Right lobe of liver (tissue), 6 donors: ENCODE measurements around the gene ARRDC4. TPM values are rescaled to one million over a fixed set of nuclear protein-coding genes. Genes with fewer than 3 reads are reported as not detected.

ENCODE experiments used
- ATAC-seq, 4 donors: fragments of 200-7000 bp; cut with Tn5 transposase; one replicate each; pipeline ENCODE4 v1.9.1; 2020; ENCODE audit warnings: mild to moderate bottlenecking in 4 of 4, moderate library complexity in 4 of 4
- DNase-seq, 3 donors: peaks; one replicate each; pipeline ENCODE4 v3.0.0-alpha.2; 2020
- H3K27ac ChIP-seq, 3 donors: fragments of 200-600 bp; one replicate each; pipeline ENCODE4 v1.8.0; 2022
- H3K27me3 ChIP-seq, 2 donors: fragments of 200-600 bp; one replicate each; pipeline ENCODE4 v1.8.0; 2022
- H3K36me3 ChIP-seq, 4 donors: fragments of 200-600 bp; sonication (generic) in 1 of 4; one replicate each; pipeline versions ENCODE4 v1.5.1 to v1.8.0; 2017 to 2022; ENCODE audit warnings: control low read depth in 1 of 4
- H3K4me1 ChIP-seq, 4 donors: fragments of 200-600 bp; sonication (generic) in 1 of 4; one replicate each; pipeline versions ENCODE4 v1.5.1 to v1.8.0; 2017 to 2022; ENCODE audit warnings: control low read depth in 1 of 4
- H3K4me3 ChIP-seq, 3 donors: fragments of 200-600 bp; one replicate each; pipeline ENCODE4 v1.8.0; 2022
- H3K9me3 ChIP-seq, 4 donors: fragments of 200-600 bp; sonication (generic) in 1 of 4; one replicate each; pipeline versions ENCODE4 v1.5.1 to v1.8.0; 2017 to 2022; ENCODE audit warnings: control low read depth in 1 of 4
- POLR2A ChIP-seq: fragments of 450-650 bp; IDR thresholded peaks from one replicate; pipeline ENCODE4 v1.6.1; 2017; ENCODE audit warnings: antibody characterized with exemption, mild to moderate bottlenecking
- whole genome bisulfite sequencing: methylation state at CpG from one replicate; pipeline ENCODE4 v1.1.6; 2018; ENCODE audit warnings: low coverage, low lambda C conversion rate; ENCODE audit not compliant: insufficient coverage; ENCODE audit errors: missing lambda C conversion rate; 5-methylcytosine and 5-hydroxymethylcytosine counted together
- intact Hi-C, 2 donors: fragments of 100-400 bp; cut with DNase I; formaldehyde crosslinking; loops; one replicate each; pipeline versions ENCODE4 v1.11.2 to v1.14.1; 2022
- total RNA-seq, 6 experiments: library from RNA; depleted of rRNA in 2 of 6; stranded (reverse); fragments of >200 nt in 2 of 6; fragmentation: NEBNext Ultra II Directional in 3 of 6; extraction: Animal tissue kit (Norgen Biotek cat#: 25700) in 3 of 6; gene quantifications; one replicate each; pipeline versions ENCODE4 v1.1.0 to v1.2.4, GENCODE V29; 2016 to 2023
- TF ChIP-seq, protein P1 (sequence below), 4 donors: fragments of 200-600 bp in 3 of 4; fragments of 450-650 bp in 1 of 4; IDR thresholded peaks; one replicate each; pipeline versions ENCODE4 v1.5.1 to v1.8.0; 2016 to 2022; ENCODE audit warnings: antibody characterized with exemption in 4 of 4, mild to moderate bottlenecking in 2 of 4
- donor health status: DM: no; HTN: yes; CAD: no.
- donor health status: DM: no; HTN: no; CAD: no.
- donor health status: DM: no; HTN: no; CAD: no.
- donor health status: DM: no; HTN: yes; CAD: no.
- donor health status: DM: no; HTN: yes; CAD: no.

ARRDC4 gene
- total RNA-seq, 6 experiments from 2014 or later: 5.0 to 17.4 (median 12.7) TPM

DNA sequence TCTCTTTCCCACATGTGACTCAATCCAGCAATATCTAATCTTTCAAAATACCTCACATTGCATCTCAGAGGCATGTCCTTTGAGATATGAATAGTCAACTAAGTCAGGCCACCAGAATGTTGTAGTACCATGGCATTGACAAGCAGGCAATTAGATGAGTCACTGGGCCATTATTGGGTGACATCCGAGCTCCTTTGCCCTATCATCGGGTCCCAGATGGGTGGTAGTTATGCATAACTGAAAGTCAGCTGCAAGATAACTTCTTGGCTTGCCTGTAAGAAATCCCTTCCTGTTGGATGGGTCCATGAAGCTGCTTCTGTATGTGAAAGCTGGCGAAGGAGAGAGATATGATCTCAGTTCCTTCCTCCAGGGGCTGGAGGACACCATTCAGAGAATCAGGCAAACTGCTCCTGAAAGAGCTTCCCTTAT is 32.8 kb downstream of the ARRDC4 start:
- peaks cover 0 to 13% (median 5%) of the 10 kb centered on the region in 4 donors for H3K4me1 ChIP-seq
- H3K27ac ChIP-seq: no peak overlapping the region
- H3K4me3 ChIP-seq: no peak overlapping the region
- no peaks in the 10 kb centered on the region for H3K9me3 ChIP-seq
- ATAC-seq: peak; percentile 7 to 72 (median 26)
- 75% methylated on average over 2 of the region's 3 CpGs for WGBS
- TF ChIP-seq POLR2A: no peak
- TF ChIP-seq, protein P1, sequence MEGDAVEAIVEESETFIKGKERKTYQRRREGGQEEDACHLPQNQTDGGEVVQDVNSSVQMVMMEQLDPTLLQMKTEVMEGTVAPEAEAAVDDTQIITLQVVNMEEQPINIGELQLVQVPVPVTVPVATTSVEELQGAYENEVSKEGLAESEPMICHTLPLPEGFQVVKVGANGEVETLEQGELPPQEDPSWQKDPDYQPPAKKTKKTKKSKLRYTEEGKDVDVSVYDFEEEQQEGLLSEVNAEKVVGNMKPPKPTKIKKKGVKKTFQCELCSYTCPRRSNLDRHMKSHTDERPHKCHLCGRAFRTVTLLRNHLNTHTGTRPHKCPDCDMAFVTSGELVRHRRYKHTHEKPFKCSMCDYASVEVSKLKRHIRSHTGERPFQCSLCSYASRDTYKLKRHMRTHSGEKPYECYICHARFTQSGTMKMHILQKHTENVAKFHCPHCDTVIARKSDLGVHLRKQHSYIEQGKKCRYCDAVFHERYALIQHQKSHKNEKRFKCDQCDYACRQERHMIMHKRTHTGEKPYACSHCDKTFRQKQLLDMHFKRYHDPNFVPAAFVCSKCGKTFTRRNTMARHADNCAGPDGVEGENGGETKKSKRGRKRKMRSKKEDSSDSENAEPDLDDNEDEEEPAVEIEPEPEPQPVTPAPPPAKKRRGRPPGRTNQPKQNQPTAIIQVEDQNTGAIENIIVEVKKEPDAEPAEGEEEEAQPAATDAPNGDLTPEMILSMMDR (IDR thresholded peaks at IDR 0.05): no peak
- no peak for DNase-seq
- H3K27me3 ChIP-seq: no peaks in the 10 kb centered on the region
- intact Hi-C loops: no loop called here
- no peaks in the 10 kb centered on the region for H3K36me3 ChIP-seq

DNA sequence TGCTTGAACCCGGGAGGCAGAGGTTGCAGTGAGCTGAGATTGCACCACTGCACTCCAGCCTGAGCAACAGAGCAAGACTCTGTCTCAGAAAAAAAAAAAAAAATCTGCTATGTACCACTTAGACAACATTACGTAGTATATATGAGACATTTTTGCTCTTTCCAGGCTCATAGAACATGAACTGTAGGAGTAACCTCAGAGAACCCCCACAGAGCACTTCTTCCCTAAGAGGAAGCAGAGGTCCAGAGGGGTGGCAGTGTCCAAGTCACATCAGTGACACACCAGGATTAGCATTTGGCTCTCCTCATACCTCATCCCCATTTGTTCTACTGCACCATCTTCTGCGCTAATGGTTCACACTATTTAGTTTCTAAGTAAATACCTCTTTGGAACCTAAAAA is 33.7 kb downstream of the ARRDC4 start:
- ATAC-seq (no peak), DNase-seq (no peak)
- Histone ChIP-seq H3K27ac (no peak overlapping the region), H3K9me3 (no peaks in the 10 kb centered on the region), H3K27me3 (no peaks in the 10 kb centered on the region), H3K4me1 (peaks cover 0 to 13% (median 5%) of the 10 kb centered on the region in 4 donors), H3K4me3 (no peak overlapping the region), H3K36me3 (no peaks in the 10 kb centered on the region)
- intact Hi-C loops: no loop called here
- 84% methylated on average over 3 of the region's 3 CpGs for WGBS
- no peak for TF ChIP-seq POLR2A
- TF ChIP-seq, protein P1 (IDR thresholded peaks at IDR 0.05): no peak

GRCh38 chr15:97995192-97995591 is 34.7 kb downstream of the ARRDC4 start:
- Histone ChIP-seq H3K4me3 (no peak overlapping the region), H3K27me3 (no peaks in the 10 kb centered on the region), H3K36me3 (no peaks in the 10 kb centered on the region), H3K27ac (peak overlapping the region in 1 of 3 donors; percentile 54), H3K9me3 (no peaks in the 10 kb centered on the region), H3K4me1 (peaks cover 0 to 13% (median 5%) of the 10 kb centered on the region in 4 donors)
- TF ChIP-seq, protein P1 (IDR thresholded peaks at IDR 0.05): no peak
- TF ChIP-seq POLR2A: no peak
- WGBS: 24% methylated on average over 3 of the region's 3 CpGs
- DNase-seq (no peak), ATAC-seq (peak; percentile 64 to 86 (median 78))
- intact Hi-C loops: no loop called here

DNA sequence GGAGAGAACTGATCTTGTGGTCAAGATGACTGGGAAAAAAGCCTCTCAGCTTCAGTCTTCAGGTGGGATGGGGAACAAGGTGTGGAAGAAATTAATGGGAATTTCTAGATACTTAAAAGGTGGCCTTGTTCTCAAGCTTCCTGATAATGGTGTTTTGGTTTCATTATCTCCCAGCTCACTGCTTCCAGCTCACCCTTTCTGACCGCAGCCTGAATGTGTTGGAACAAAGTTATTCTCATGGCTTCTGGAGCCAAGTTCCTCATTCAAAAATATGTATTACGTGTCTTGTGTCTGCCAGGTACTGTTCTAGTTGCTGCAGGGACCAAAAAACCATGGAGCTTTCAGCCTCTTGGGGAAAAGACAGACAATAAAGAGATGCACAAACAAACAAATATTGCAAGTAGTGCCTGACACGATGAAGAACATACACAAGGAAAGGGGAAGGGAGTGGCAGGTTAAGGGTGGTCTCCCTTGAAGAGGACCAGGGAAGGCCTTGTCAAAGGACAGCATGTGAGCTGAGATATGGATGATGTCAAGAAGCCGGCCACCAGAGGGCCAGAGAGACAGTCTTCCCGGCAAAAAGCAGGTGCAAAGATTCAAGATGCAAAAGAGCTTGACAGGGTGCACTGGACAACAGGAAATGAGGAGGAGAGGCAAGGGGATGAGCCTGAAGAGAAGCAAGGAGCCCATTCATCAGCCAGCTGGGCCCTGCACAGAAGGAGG is 35.5 kb downstream of the ARRDC4 start:
- Histone ChIP-seq H3K9me3 (no peaks in the 10 kb centered on the region), H3K4me3 (no peak overlapping the region), H3K27ac (no peak overlapping the region), H3K36me3 (no peaks in the 10 kb centered on the region), H3K4me1 (peaks cover 0 to 13% (median 5%) of the 10 kb centered on the region in 4 donors), H3K27me3 (no peaks in the 10 kb centered on the region)
- DNase-seq: no peak
- 25% methylated on average over 5 of the region's 5 CpGs for WGBS
- TF ChIP-seq POLR2A: no peak
- TF ChIP-seq, protein P1 (IDR thresholded peaks at IDR 0.05): peak; percentile 36 to 45 (median 42)
- peak; percentile 37 to 61 (median 46) for ATAC-seq
- intact Hi-C loops: no loop called here
